COR-L47 (cell line): ENCODE measurements around the gene AMDHD2.
A peak's percentile ranks its signal among the peaks of the same experiment; 100 is the strongest.

ENCODE experiments used
- DNase-seq: peaks from one replicate; lab custom pipeline; 2025; lab: John Stamatoyannopoulos, UW

The AMDHD2 gene

DNA sequence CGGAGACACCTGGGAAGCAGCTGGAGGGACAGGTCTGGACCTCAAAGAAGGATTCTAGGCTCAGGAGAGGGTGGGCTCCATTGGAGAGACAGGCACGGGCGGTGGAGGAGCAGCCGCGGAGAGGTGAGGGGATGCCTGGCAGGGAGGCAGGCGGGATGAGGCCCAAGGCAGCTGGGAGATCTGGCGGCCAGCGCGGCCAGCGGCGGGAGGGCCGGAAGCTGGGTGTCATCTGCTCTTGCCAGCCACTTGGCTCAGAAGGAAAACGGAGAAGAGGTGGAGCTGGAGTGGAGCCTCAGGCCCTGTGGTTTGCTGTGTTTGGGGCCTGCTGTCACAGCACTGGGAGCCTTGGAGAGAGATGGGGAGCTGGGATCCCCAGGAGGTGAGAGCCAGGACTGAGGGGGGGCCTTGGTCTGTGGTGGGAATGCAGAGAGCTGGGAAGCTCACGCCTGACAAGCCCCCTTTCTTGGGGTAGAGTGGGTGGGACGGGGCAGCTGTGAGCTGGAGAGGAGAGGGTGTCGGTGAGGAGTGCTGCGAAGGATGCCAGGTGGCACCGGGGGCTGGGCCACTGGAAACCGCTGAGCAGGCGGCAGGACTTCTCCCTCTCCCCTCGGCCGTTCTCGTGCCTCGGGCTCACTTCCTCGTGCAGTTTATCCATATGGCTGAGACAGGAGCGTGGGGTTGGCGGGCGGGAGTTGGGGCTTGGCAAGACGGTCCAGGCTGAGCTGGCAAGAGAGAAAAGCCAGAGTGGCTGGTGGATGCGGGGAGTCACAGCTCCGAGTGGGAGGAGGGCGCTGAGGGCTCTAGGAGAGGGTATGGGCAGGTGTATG is 37.2 kb upstream of the AMDHD2 start:
- peak; percentile 33 for DNase-seq

DNA sequence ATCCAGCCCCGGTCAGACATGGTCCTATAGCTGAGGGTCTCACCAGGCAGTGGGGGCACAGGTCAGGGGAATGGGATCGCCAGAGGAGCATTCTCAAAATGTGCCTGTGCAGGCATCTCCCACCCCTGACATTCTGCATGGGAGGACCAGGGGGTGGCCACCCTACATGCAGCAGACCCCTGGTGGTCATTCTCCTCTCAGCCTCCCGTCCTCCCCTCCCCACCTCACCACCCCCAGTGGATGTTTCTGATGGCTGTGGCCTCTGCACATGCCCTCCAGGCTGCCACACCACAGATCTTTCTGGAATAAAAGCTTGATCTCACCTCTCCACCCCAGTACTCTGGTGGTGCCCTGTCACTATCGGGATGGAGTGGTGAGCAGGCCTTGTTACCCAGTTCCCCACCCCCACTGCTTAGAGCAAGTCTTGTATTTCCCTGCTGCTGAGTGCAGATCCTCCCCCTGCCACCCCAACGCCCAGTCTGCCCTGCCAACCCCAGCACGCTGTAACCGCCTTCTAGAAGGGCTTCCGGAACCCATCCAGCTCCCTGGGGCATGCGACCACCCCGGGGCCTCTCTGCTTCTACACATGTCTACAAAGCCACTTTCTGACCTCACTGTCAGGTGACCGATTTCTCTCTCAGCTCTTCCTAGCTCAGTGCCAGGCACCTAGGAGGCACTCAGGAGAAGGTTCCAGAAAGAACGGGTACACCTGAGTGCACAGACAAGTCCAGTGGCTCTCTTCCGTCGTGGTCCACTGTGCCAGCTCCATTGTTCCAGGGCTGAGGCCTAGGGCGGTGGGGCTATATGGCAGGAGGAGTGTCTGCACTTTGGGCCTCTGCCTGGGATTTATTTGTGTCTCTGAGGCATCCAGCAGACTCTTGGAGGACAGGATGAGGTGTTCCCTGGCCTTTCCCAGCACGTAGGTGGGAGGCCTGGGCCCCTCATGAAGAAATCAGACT is 36.0 kb upstream of the AMDHD2 start:
- DNase-seq, result no peak

DNA sequence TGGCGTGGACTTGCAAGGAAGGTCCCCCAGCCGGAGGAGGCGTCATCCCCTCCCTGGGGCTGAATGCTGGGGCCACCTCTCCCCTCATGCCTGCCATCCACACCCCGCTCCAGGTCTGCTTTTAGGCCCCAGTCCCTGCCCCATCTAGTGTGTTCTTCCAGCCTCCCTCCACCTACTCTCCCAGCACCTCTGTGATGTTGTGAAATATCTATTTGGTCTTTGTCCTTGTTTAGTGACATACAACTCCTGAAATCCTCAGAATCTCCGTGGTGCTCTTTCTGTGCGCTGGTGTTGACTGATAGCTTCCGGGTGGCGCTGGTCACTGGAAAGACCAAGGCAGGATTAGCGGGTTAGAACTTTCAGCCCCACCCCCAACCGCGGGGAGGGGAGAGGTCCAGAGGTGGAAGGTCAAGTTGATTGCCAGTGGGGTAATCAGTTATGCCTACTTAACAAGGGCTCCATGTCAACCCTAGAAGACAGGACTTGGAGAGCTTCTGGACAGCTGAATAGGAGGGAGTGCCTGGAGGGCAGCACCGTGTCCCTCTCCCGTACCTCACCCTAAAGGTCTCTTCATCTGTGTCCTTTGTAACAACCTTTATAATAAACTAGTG is 35.2 kb upstream of the AMDHD2 start:
- DNase-seq, result no peak

DNA sequence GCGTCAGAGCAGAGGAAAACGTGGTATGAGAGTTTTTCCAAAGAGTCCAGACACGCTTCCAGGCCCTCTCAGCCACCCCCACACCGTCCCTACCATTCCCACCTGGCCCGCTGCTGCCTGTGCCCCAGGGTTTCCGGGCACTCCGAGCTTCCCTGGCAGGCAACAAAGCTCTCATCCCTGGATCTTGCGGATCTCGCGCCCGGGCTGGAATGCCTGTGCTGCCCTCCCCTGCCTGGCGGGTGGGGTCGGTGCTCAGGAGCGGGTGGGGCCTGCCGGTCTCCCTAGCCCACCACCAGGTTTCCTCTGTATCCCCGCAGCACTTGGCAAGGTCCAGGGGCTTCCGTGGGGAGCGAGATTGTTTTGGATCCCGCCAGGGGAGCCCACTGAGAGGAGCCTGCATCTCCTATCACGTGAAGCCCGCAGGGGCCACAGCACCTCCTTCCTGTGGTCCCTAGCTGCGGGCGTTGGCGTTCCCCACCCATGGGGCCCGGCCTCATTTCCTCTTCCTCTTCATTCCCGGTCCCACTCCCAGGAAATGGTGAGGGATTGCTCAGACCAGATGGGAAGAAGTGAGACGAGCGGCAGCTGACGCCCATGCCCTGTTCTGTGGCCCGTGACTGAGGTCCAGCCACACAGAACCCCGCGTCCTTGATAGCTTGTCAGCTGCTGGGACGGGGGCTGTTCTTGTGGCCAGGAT is 34.2 kb upstream of the AMDHD2 start:
- DNase-seq, result no peak

DNA sequence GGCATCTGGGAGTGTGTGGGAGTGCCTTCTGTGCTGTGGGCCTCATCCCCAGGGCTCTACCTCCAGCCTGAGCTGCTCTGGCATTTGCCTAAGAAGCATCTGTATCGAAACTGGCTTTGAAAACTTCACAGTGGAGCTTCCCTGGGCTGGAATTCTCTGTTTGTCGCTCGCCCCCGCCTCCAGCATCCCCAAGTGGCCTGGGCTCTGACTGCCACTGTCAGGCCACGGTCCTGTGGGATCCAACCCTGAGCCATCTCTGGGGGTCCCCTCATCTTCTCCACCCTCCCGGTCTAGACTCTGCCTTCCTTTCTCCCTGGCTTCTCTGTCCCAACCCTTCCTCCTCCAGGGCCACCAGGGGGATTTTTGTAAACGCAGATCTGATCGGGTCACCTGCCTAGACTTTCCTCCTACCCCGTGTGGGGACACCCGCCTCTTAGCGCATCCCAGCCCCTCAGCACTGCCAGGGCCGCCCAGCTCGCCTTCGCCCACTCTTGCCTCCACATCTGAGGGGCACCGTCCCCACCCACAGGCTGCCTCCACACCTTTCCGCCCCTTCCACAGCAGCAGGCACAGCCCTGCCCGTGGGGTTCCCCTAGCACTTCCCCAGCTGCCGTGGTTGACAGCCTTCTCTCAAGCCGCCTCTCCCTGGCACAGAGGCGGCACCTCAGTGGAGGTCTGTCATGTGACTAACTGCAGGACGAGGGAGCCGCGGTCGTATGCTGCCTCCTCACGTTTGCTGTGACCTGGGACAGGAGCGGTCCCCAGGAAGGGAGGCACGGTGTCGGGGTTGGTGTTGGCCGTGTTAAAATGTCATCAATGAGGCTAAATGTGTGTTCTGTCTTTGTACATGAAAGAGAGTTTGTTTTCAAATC is 33.3 kb upstream of the AMDHD2 start:
- DNase-seq, result no peak

DNA sequence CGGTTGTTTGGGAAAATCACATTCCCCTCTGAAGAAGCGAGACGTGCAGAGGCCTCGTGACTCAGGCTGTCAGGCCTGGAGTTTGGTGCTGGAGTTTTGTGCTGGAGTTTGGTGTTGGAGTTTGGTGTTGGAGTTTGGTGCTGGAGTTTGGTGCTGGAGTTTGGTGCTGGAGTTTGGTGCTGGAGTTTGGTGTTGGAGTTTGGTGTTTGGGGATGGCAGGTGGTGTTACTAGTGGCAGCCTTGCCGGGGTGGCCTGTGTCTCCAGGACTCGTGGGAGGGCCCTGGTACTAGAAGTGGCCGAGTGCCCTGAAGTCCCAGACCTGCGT is 32.7 kb upstream of the AMDHD2 start:
- DNase-seq, result no peak

DNA sequence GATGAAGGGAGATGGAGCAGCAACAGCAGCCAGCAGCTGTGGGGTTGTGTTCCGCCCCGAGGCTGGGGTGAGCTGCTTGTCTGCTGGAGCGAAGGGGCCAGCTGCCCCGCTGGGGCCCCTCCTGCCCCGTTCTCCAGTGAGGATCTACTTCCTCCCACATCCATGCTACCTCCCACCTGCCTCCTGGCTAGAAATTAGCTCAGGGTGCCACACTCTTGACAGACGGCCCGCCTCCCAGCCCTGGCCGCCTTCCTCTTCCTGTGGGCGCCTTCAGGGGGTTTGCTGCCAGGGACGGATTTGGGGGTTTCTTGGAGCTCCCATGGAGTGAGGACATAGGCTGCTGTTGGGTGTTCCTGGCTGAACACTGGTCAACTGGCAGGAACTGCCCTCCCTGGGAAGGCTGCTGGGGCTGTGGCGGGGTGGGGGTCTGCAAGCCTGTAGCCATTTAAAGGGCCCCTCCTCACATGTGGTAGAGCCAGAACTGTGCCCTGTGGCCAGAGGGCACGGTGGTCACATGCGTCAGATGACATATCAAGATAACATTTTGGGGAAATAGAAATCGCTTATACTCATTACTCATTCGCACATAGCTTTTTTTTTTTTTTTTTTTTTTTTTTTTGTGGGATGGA is 32.2 kb upstream of the AMDHD2 start:
- no peak for DNase-seq

DNA sequence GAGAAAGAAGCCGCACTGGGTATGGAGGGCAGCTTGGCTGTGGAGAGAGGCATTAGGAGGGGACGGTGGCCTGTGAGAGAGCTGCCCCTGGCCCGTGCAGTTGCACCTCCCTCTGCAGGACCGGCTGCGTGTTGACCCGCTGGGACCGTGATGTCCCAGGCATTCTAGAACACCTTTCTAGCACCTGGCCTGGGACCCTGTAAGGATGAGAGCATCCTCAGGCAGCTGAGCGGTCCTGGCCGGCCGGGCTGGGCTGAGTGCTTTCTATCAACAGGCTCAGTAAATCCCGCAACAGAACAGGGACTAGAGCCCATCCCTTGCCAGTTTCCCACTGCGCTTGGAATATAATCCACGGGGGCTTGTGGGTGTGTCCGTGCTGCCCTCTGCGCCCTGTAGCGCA is 30.6 kb upstream of the AMDHD2 start:
- no peak for DNase-seq

DNA sequence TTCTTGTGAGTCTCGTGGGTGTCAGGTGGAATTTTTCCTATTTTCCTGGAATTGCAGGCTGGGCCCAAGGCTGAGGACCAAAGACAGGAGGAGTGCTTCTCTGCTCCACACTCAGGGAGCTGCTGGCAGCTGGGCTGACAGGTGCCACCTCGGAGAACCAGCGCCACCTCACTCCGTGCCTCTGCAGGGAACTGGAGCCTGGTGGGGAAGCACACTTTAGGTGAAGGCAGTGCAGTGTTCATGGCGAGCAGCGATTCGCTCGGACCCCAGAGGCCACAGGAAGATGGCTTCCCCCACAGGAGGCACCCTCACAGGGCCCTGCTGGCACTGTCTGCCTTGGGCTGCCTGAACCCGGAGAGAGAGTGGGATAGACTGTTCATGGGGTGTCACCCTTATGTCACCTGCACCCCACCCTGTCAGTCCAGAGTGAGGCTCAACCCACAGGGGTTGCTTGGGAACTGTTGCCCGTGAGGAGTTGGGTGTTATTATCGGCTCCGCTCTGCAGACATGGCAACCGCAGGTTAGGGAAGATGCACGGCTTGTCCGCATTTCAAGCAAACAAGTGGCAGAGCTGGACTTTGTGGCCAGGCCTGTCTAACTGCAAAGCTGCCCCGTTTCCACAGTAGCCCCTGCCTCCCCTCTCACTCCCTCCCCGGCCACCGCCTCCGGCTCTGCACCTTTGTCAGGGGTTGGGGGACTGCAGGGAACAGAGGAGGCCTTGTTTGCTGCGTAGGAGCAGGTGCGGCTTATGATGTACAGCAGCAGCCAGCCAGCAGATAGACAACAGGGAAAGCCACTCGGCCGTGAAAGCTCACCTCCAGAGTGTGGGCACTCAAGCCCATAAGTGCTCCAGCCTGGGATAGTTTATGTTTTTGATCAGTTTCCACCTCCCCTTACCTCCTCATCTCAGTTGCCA is 29.7 kb upstream of the AMDHD2 start:
- DNase-seq, result no peak

DNA sequence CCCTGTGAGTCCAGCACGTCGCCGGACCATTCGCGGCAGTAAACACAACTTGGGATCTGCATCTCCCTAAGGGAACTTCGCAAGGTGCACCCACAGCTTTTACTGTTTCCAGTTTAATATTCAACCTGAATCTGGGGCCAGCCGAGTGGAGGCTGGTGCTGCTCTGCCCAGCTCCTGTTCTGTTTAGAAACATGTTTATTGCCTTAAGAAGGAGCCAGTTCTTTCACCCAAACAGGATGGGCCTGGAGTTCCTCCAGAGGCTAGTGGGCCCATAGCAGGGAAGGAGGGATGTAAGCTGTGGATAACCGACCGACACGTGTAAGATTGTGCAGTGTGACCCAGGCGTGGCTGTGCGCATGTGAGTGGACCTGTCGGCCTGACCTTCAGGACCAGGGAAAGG is 27.9 kb upstream of the AMDHD2 start:
- no peak for DNase-seq

DNA sequence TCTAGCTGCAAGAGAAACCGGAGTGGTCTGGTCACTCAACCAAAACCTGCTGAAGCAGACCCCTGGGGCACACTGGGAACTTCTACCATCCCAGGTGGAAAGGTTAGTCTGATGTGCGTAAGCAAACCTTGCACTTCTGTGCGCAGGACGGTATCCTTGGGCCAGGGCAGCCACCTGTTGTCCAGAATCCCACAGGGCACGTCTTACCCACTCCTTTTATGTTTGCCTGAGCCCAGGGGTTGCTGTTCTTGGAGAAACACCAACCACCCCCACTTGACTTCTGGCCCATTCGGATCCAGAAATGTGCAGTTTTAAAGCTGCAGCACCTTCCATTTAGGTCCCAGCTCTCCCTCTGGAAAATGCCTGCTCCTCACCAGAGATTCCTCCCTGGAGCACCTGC is 26.6 kb upstream of the AMDHD2 start:
- DNase-seq, result no peak

DNA sequence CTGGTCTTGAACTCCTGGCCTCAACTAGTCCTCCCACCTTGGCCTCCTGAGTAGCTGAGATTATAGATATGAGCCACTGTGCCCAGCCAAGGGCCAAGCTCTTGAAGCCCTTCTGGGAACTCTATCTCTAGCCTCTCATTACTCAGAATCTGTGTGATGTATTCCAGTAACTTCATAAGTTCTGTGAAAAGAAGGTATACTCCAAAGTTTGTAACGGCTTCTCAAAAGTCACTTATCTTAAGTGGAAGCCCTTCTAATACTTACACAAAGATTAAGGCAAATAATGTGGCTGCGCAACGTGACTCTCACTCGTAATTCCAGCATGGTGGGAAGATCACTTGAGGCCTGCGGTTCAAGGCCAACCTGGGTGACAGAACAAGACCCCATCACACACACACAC is 25.6 kb upstream of the AMDHD2 start:
- DNase-seq, result no peak

DNA sequence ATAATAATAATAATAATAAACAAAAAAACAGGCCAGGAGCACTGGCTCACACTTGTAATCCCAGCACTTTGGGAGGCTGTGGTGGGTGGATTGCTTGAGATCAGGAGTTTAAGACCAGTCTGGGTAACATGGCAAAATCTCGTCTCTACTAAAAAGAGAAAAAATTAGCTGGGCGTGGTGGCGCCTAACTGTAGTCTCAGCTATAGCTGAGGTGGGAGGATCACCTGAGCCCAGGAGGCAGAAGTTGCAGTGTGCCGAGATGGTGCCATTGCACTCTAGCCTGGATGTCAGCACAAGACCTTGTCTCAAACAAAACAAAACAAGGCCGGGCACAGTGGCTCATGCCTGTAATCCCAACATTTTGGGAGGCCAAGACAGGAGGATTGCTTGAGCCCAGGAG is 25.1 kb upstream of the AMDHD2 start:
- DNase-seq, result no peak

DNA sequence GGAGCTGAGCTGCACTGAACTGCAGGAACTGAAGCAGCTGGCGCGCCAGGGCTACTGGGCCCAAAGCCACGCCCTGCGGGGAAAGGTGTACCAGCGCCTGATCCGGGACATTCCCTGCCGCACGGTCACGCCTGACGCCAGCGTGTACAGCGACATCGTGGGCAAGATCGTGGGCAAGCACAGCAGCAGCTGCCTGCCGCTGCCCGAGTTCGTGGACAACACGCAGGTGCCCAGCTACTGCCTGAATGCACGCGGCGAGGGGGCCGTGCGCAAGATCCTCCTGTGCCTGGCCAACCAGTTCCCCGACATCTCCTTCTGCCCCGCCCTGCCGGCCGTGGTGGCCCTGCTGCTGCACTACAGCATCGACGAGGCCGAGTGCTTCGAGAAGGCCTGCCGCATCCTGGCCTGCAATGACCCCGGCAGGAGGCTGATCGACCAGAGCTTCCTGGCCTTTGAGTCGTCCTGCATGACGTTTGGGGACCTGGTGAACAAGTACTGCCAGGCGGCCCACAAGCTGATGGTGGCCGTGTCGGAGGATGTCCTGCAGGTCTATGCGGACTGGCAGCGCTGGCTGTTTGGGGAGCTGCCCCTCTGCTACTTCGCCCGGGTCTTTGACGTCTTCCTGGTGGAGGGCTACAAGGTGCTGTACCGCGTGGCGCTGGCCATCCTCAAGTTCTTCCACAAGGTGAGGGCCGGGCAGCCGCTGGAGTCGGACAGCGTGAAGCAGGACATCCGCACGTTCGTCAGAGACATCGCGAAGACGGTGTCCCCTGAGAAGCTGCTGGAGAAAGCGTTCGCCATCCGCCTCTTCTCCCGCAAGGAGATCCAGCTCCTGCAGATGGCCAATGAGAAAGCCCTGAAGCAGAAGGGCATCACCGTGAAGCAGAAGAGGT is 23.7 kb upstream of the AMDHD2 start:
- no peak for DNase-seq

DNA sequence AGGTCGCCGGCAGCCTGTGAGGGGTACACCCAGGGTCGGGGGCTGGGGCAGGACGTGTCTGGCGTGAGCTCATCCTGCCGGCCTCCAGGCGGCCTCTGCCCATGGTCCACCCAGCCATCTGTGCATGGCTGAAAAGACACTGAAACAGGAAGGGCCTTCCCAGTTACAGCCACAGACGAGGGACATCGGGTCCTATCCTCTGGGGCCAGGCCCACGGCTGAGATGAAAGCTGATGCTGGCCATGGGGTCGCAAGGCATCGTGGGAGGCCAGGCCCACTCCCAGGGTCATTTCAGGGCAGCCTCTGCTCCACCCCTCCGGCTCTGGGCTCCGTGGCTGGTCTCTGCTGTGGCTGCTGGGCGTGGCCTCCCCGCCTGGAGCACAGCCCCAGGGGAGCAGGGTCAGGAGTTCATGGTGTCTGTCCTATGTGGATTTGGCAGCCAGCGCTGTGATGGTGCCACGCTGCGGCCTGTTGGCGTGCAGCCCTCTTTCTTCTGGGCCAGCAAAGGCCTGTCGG is 23.0 kb upstream of the AMDHD2 start:
- no peak for DNase-seq

DNA sequence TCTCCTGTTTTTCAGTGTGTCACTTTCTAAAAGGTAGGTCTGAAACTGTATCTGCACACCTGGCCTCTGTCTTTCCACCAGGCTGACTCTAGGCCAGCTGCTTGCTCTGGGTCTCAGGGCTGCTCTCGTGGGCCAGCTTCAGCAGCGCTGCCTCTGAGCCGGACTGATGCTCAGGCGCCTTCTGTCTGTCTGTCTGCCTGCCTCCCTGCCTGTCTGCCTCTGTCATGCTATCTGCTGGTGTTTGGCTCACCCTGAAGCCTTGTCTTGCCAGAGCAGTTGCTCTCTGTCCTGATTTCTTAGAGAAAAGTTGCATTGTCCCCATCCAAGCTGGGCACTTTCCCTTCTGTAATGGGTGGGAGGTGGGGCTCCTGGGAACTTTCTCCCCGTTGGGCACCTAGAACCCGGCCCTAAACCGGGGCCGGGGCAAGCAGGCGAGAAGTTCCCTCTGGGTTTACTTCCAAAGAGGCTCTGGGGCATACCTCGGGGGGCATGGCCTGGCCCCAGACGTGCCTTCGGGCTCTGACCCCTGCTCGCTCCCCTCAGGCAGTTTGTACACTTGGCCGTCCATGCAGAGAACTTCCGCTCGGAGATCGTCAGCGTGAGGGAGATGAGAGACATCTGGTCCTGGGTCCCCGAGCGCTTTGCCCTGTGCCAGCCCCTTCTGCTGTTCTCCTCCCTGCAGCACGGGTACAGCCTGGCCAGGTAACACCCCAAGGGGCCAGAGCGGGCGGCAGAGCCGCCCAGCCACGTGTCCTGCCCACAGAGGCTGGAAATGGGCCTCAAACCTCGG is 22.3 kb upstream of the AMDHD2 start:
- no peak for DNase-seq

DNA sequence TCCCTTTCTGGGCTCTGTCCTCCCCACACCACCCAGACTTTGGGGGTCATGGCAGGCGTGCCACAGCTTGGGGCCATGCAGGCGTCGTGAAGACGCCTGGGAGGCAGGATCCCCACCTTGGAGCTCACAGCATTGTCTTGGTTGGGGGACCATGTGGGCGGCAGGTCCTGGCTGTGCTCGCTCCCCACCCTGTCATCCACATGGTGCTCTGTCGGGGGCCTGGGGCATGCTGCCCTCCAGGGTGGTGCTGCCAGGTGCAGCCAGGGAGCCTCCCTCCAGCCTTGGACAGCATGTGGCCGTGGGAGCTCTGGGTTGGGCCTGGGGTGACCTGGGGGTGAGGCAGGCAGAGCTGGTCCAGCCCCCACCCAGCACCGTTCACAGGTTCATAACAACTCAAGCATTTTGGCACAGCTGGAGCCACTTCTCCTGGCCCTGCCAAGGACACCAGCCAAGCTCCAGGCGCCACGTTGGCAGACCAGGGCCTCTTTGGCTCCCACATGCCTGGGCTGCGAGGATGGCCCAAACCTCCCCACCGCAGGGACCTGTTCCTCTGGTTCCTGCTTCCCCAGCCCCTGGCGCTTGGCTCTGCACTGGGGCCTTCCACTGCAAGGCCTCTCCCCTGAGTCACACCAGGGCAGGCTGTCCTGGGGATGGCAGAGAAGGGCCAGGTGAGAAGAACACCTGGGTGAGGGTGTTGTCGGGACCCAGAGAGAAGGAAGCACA is 21.5 kb upstream of the AMDHD2 start:
- no peak for DNase-seq
